ENCODE measurements around the gene SH2D3C.

The SH2D3C gene

GRCh38 chr9:127731938-127732337 lies 46.5 kb downstream of the SH2D3C start:
- no peak for DNase-seq (ENCODE audit: low read depth in 2 of 2)
- H3K4me3 ChIP-seq (replicated peaks in 1 of 2; ENCODE audit: low read depth in 2 of 2, low read length in 2 of 2) = no peak overlapping the region
- TF ChIP-seq CTCF (IDR thresholded peaks at IDR 0.05; ENCODE audit: low read depth, low read length) = no peak

- DNase-seq (ENCODE audit: low read depth in 2 of 2) = no peak
- no peak overlapping the region for H3K4me3 ChIP-seq (replicated peaks in 1 of 2; ENCODE audit: low read depth in 2 of 2, low read length in 2 of 2)
- no peak for TF ChIP-seq CTCF (IDR thresholded peaks at IDR 0.05; ENCODE audit: low read depth, low read length)
Measured at GRCh38 chr9:127730799-127731410, 47.6 kb downstream of the SH2D3C start.

- no peak for DNase-seq (ENCODE audit: low read depth in 2 of 2)
- no peak overlapping the region for H3K4me3 ChIP-seq (replicated peaks in 1 of 2; ENCODE audit: low read depth in 2 of 2, low read length in 2 of 2)
- TF ChIP-seq CTCF (IDR thresholded peaks at IDR 0.05; ENCODE audit: low read depth, low read length) = no peak
Measured at GRCh38 chr9:127730262-127730661, 48.2 kb downstream of the SH2D3C start.

- TF ChIP-seq CTCF (IDR thresholded peaks at IDR 0.05; ENCODE audit: low read depth, low read length) = no peak
- no peak for DNase-seq (ENCODE audit: low read depth in 2 of 2)
- no peak overlapping the region for H3K4me3 ChIP-seq (replicated peaks in 1 of 2; ENCODE audit: low read depth in 2 of 2, low read length in 2 of 2)
Measured at GRCh38 chr9:127729522-127730256, 48.8 kb downstream of the SH2D3C start.

- no peak for DNase-seq (ENCODE audit: low read depth in 2 of 2)
- no peak for TF ChIP-seq CTCF (IDR thresholded peaks at IDR 0.05; ENCODE audit: low read depth, low read length)
- no peak overlapping the region for H3K4me3 ChIP-seq (replicated peaks in 1 of 2; ENCODE audit: low read depth in 2 of 2, low read length in 2 of 2)
Measured at GRCh38 chr9:127728808-127729207, 49.7 kb downstream of the SH2D3C start.

- no peak for TF ChIP-seq CTCF (IDR thresholded peaks at IDR 0.05; ENCODE audit: low read depth, low read length)
- H3K4me3 ChIP-seq (replicated peaks in 1 of 2; ENCODE audit: low read depth in 2 of 2, low read length in 2 of 2) = no peak overlapping the region
- no peak for DNase-seq (ENCODE audit: low read depth in 2 of 2)
Measured at GRCh38 chr9:127726871-127727270, 51.6 kb downstream of the SH2D3C start.

Data from cardiac fibroblast (primary cell).